Activated CD4-positive, alpha-beta T cell treated with anti-CD3 and anti-CD28 coated beads for 1 hour (primary cell): ENCODE data around the gene PFAS.
"Not testable (repeated sequence)": the region's sequence is repeated elsewhere in the genome, so short reads cannot be mapped to it uniquely, and the experiment has no call there.

Experiments
- DNase-seq: peaks from one replicate; pipeline ENCODE4 v3.0.0-alpha.2; 2020

The PFAS gene, protein sequence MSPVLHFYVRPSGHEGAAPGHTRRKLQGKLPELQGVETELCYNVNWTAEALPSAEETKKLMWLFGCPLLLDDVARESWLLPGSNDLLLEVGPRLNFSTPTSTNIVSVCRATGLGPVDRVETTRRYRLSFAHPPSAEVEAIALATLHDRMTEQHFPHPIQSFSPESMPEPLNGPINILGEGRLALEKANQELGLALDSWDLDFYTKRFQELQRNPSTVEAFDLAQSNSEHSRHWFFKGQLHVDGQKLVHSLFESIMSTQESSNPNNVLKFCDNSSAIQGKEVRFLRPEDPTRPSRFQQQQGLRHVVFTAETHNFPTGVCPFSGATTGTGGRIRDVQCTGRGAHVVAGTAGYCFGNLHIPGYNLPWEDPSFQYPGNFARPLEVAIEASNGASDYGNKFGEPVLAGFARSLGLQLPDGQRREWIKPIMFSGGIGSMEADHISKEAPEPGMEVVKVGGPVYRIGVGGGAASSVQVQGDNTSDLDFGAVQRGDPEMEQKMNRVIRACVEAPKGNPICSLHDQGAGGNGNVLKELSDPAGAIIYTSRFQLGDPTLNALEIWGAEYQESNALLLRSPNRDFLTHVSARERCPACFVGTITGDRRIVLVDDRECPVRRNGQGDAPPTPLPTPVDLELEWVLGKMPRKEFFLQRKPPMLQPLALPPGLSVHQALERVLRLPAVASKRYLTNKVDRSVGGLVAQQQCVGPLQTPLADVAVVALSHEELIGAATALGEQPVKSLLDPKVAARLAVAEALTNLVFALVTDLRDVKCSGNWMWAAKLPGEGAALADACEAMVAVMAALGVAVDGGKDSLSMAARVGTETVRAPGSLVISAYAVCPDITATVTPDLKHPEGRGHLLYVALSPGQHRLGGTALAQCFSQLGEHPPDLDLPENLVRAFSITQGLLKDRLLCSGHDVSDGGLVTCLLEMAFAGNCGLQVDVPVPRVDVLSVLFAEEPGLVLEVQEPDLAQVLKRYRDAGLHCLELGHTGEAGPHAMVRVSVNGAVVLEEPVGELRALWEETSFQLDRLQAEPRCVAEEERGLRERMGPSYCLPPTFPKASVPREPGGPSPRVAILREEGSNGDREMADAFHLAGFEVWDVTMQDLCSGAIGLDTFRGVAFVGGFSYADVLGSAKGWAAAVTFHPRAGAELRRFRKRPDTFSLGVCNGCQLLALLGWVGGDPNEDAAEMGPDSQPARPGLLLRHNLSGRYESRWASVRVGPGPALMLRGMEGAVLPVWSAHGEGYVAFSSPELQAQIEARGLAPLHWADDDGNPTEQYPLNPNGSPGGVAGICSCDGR (N-terminal part only)

DNA sequence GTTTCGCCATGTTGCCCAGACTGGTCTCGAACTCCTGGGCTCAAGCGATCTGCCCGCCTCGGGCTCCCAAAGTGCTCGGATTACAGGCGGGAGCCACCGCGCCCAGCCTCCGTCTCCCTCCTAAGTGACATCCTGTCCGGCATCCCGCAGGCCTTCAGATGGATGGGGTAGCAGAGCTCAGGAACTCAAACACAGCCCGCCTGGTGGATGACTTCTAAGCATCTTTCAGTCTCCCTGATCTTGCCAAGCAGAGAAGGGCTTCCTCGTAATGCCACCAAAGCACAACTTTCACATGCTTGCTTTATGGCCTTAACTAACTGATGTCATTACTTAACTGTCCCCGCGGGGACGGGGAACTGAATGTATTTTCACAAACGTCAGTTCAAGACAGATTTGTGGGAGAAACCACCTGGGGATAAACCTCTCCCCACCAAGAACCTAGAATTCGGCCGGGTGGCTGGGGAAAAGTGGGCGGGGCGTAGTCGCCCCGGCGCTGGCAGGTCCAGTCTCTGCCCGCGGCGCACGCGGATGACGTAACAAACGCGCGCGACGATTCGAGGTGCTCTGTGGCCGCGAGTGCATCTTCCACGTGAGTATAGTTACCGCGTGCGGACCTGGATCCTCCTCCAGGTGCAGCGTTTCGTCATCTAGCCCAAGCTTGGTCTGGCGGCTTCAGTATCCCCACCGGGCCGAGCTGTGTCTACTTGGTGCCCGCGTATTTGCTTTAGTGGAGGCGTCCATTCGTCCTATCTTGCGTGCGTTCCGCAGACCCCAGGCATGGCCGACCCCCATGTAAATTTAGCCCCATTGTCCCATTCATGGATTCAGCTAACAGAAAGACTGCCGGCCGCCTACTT is at the start of gene PFAS:
Gene PFAS, plus strand, starts transcription at position 539 of the 857 bp plus-strand sequence. CDS start 4,649 bp downstream, outside the sequence.
- DNase-seq = peak; percentile 93

- DNase-seq = no peak
Measured at GRCh38 chr17:8204761-8205555, 44.1 kb upstream of the PFAS start.

GRCh38 chr17:8206536-8206935 is 42.6 kb upstream of the PFAS start:
- DNase-seq = no peak

DNA sequence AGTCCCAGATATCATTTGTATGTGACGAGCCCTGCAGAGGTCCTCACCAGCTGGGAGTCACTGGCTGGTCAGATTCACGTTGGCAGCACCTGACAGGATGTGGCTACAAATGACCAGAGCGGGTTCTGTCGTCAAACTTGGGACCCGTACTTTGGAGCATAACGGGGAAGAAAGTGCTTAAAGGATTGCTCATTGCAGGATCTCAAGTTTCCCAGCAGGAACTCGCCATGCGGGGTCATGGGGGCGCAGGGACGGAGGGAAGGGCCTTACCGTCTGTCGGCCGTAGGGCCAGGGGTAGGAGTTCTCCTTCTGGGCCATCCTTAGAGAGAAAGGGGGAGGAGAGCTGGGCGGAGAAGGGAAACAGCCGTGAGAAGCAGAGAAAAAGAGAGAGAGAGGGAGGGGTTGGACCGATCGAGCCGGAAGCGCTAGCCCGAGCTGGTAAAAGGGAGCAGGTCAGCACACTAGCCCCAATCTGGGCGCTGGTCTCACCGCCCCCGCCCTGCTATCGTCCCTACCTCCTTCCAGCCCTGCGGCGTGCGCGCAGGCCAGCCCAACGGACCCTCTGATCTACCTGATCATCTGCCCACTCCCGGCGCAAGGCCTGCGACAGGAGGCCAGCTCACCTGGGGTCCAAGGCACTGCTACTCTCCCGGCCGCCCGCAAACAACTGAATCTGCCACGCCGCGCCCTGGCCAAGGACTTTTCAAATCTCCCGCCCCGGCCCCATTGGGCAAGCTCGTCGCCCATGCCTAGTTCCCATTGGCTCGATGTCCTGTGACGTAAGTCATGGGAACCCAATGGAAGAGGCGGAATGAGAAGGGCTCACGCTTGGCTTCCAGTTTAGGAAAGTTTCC is 39.0 kb upstream of the PFAS start, which contains the start of gene AURKB:
Gene AURKB, minus strand, starts transcription at position 669 of the 854 bp plus-strand sequence. Its CDS starts 351 bp downstream, at position 318.
- DNase-seq = peak; percentile 83

GRCh38 chr17:8210761-8211458 is 38.2 kb upstream of the PFAS start:
- DNase-seq = no peak

DNA sequence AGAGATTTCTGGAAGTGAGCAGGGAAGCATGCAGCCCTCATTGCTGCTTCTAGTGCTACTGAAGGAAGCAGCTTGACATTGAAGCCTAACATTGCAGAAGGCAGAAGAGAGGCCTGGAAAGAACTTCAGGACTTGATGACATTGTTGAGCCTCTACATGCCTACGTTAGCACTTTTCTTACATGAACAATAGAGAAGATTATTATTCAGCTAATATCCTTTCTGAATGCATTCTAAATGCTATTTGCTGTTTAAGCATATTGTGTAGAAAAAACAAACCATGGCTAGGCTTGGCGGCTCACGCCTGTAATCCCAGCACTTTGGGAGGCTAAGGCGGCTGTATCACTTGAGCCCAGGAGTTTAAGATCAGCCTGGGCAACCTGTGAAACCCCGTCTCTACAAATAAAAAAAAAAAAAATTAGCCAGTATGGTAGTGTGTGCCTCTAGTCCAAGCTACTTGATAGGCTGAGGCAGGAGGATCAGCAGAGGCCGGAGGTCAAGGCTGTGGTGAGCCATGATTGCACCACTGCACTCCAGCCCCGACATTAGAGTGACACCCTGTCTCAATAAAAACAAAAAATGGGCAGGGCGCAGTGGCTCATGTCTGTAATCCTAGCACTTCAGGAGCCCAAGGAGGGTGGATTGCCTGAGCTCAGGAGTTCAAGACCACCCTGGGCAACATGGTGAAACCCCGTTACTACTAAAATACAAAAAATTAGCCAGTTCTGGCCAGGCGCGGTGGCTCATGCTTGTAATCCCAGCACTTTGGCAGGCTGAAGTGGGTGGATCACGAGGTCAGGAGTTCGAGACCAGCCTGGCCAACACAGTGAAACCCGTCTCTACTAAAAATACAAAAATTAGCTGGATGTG is 36.5 kb upstream of the PFAS start:
- DNase-seq = no peak

GRCh38 chr17:8214000-8214399 is 35.1 kb upstream of the PFAS start:
- DNase-seq = not testable (repeated sequence)

- peak; percentile 80 for DNase-seq
Measured at GRCh38 chr17:8220783-8221662, 28.1 kb upstream of the PFAS start.

GRCh38 chr17:8221663-8222379 is 27.3 kb upstream of the PFAS start:
- DNase-seq = peak; percentile 84

GRCh38 chr17:8222380-8222629 is 26.8 kb upstream of the PFAS start:
- no peak for DNase-seq

DNA sequence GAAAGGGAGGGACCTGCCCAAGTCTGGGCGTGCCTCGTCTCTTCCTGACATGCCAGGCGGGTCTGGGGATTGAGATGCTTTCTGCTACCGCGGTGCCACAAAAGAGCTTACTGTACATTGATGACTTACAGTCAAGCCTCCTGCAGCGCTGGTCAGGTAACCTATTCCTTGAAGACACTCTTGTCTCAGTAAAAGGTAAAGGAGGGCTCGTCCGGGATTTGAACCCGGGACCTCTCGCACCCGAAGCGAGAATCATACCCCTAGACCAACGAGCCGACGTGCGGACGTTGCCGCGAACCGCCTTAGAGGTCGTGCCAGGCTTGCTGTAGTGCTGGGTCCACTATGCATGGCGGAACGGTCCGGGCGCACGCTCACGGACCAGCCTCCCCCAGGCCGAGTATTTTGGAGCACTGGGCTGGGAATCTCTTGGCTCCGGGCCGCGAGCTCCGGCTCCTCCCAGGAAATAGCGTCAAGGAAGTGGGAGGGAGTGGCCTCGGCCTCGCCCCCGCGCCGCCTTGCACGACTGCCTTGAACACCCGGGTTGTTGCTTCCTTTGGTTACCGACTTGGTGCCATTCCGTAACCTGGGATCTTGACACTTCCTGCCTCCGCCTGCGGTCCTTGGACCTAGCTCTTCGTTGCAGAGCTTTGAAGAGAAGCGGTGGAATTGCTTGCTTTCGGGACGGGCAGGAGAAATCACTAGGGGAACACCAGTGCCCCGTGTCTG is 26.3 kb upstream of the PFAS start:
- peak; percentile 82 for DNase-seq

GRCh38 chr17:8223356-8224126 is 25.5 kb upstream of the PFAS start:
- peak; percentile 34 for DNase-seq

DNA sequence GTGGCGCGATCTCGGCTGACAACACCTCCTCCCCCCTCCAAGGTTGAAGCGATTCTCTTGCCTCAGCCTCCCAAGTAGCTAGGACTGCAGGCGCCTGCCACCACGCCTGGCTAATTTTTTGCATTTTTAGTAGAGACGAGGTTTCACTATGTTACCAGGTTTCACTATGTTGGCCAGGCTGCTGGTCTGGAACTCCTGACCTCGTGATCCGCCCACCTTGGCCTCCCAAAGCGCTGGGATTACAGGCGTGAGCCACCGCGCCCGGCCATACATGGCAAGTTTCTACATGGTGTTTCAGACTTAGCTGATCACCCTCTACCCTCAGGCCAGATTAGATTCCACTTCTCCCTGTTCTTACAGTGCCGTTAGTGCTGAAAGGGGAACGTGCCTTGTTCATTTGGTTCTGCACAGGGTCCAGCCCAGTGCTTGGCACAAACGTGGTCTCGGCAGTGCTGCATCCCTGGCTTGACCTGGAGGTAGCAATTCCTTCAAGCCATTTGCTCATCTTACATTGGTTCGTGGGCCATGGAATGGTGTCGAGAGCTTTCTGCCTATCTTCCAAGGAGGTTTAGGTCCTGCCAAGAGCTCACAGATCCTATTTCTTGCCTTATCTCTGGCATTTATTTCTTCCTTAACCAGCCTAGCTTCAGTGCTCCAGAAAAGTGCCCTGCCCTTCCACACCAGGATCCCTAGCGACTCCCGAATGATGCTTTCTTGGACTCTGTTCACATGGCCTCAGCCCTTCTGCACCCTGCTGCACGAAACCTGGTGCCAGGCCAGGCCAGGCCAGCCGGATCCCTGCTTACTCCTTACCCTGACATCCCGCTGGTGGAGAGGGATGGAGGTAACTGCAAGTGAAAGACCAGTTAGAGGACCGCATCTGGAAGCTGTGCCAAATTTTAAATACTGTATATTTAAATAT is 23.9 kb upstream of the PFAS start:
- DNase-seq = no peak
